GM12864 (cell line): Measurements from ENCODE around the gene ESAM.

ENCODE experiments used
- DNase-seq: peaks from one replicate; pipeline ENCODE4 v3.0.0-alpha.2; 2011; ENCODE audit warnings: low read depth
- H3K4me3 ChIP-seq: 2 replicates; pipeline ENCODE4 v1.5.1; 2011; ENCODE audit warnings: mild to moderate bottlenecking, low read depth, low read length, control low read depth
- CTCF ChIP-seq: IDR thresholded peaks from 2 replicates; pipeline ENCODE4 v1.5.1; 2011; ENCODE audit warnings: low read depth, mild to moderate bottlenecking, moderate library complexity, low read length, control low read depth, inconsistent platforms; ENCODE audit errors: missing control alignments

ESAM gene

GRCh38 chr11:124752471-124753102, 9.5 kb downstream of the ESAM start:
- H3K4me3 ChIP-seq, result no peak overlapping the region
- no peak for DNase-seq
- no peak for TF ChIP-seq CTCF

- DNase-seq, result no peak
- TF ChIP-seq CTCF, result no peak
- H3K4me3 ChIP-seq, result no peak within 1 kb of the TSS
Measured at GRCh38 chr11:124751741-124752470, 10.2 kb downstream of the ESAM start, which contains the start of gene VSIG2. TSS of gene VSIG2 (minus strand) at chr11:124752255. CDS start at chr11:124752137, 118 bp downstream.

GRCh38 chr11:124751391-124751740, 10.7 kb downstream of the ESAM start:
- no peak overlapping the region for H3K4me3 ChIP-seq

GRCh38 chr11:124749912-124750311, 12.2 kb downstream of the ESAM start:
- no peak for TF ChIP-seq CTCF
- H3K4me3 ChIP-seq, result no peak overlapping the region
- no peak for DNase-seq

More at GRCh38 chr11:124751391-124751740, 10.7 kb downstream of the ESAM start:
- no peak for DNase-seq
- no peak for TF ChIP-seq CTCF

- no peak overlapping the region for H3K4me3 ChIP-seq
- no peak for TF ChIP-seq CTCF
- no peak for DNase-seq
Measured at GRCh38 chr11:124748481-124749343, 13.4 kb downstream of the ESAM start.

GRCh38 chr11:124748100-124748418, 14.0 kb downstream of the ESAM start:
- no peak for TF ChIP-seq CTCF
- DNase-seq, result no peak
- H3K4me3 ChIP-seq, result no peak overlapping the region
